ENCODE results near the gene TMC5. TPM values are rescaled to one million over a fixed set of nuclear protein-coding genes. Genes with fewer than 3 reads are reported as not detected.

Gene TMC5, protein sequence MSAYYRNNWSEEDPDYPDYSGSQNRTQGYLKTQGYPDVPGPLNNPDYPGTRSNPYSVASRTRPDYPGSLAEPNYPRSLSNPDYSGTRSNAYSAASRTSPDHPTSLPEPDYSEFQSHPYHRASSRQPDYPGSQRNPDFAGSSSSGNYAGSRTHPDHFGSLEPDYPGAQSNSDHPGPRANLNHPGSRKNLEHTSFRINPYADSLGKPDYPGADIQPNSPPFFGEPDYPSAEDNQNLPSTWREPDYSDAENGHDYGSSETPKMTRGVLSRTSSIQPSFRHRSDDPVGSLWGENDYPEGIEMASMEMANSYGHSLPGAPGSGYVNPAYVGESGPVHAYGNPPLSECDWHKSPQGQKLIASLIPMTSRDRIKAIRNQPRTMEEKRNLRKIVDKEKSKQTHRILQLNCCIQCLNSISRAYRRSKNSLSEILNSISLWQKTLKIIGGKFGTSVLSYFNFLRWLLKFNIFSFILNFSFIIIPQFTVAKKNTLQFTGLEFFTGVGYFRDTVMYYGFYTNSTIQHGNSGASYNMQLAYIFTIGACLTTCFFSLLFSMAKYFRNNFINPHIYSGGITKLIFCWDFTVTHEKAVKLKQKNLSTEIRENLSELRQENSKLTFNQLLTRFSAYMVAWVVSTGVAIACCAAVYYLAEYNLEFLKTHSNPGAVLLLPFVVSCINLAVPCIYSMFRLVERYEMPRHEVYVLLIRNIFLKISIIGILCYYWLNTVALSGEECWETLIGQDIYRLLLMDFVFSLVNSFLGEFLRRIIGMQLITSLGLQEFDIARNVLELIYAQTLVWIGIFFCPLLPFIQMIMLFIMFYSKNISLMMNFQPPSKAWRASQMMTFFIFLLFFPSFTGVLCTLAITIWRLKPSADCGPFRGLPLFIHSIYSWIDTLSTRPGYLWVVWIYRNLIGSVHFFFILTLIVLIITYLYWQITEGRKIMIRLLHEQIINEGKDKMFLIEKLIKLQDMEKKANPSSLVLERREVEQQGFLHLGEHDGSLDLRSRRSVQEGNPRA
- 5.8 to 7.1 TPM (median 6.0 TPM) in 5 replicates for total RNA-seq (2022; extraction: Qiagen RNA extraction)

DNA sequence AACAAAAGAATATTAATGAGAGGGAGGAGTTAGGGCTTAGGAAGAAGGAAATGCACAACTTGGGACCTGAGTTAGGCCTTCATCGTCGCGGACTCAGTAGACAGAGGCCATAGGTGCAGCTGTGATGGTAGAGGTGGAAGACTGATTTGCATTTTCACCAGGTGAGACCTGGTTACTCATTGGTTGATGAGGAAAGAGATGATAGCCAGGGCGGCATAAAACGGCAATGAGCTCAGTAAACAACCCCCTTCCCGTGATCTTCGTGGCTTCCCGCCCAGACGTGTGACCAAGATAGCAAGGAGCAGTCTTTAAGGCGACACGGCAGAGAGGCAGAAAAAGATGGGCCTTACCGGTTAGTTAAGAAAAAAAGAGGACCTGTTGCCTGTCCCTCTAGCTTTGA is at the start of gene TMC5:
TSS of gene TMC5 (plus strand) at position 244 of the 400 bp plus-strand sequence. CDS start 22,156 bp downstream, outside the sequence.

DNA sequence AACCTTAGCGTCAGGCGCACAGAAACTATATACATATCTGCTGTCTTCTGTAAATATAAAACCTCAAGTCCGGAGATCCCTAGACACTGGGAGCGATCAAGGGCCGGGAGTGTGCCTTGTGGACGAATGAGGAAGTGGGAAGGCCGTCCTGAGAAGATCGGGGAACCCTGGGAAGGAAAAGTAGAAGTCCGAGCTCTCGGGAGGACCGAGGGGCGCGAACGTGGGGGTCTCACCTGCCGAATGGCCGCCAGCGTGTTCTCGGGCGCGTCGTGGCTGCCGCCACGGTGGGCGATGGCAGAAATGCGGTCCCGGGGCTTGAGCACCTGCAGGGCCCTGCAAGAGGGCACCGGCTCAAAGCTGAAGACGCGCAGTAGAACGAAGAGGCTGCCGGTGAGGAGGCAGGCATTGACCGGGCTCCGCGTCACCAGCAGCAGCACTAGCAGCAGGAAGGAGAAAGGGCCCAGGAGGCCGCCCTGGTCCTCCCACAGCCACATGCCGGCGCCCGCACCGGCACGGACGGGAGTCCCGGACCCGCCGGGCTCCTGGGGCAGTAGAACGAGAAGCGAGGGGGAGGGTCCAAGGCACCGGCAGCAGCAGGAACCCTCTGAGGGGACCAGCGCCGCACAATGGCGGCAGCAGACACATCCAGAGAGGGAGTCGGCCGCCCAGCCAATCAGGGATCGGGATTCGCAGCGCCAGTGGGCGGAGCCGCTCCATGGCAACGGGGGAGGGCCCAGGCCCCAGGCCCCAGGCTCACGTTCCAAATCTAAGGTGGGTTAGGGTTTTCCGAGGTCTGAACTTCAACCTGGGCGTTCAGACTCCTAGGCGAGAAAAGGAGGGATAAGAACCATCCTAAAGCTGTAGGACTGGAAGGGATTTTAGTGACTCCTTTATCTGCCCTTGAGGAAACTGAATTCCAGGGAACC is 104.1 kb downstream of the TMC5 start, which contains the start of gene GDE1:
TSS of gene GDE1 (minus strand) at position 628 of the 926 bp plus-strand sequence. CDS start at position 494, 134 bp downstream.

DNA sequence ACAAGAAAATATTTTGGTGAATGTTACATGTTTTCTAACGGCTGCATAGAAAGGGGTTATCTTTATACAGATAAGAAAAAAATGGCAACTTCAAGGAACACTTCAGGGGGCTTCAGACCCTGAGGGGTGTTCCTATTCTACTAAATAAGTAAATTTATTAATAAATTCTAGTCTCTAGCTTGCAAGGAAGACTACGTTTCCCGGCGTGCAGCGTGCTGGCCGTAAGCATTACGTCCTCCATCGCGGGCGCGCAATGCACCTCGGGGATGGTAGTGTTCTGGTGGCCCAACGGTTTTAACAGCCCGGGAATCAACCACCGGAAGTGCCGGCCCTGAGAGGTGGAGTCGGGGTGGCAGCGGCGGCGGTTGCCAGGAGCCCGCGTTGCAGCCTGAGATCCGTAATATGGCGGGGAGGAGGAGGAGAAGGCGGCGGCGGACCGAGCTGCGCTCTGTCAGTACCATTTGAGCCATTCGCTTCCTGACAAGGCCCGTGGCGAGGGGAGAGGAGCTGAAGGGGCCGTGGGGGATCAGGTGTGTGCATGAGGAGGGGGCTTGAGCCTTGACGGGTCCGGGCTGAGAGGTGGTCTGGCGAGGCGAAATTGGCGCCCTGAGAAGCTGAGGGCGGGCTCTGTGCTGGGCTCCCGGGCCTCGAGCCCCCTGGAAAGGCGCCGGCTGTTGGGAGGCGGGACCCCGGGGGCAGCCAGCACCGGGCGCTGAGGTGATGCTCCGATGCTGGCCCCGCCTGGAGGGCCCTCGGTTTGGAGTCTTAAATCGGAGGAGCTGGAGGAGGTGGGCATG is 106.1 kb downstream of the TMC5 start, which contains the start of gene CCP110:
TSS of gene CCP110 (plus strand) at position 384 of the 797 bp plus-strand sequence. CDS start 3,940 bp downstream, outside the sequence.

Other genes starting within 250 kb of the TMC5 start
- gene SYT17, start 249.6 kb upstream of the TMC5 start, total RNA-seq (2022; extraction: Qiagen RNA extraction) = 10.8 to 13.7 TPM (median 12.2 TPM) in 5 replicates
- gene CLEC19A, start 132.2 kb upstream of the TMC5 start, total RNA-seq (2022; extraction: Qiagen RNA extraction) = 0.07 to 0.18 TPM (median 0.08 TPM) in 4 of 5 replicates, not detected in the other
- 79.9 to 93.5 TPM (median 83.2 TPM) in 5 replicates for gene GDE1, start 104.2 kb downstream of the TMC5 start, total RNA-seq (2022; extraction: Qiagen RNA extraction)
- 7.7 to 10.6 TPM (median 10.2 TPM) in 5 replicates for gene CCP110, start 106.1 kb downstream of the TMC5 start, total RNA-seq (2022; extraction: Qiagen RNA extraction)
- gene VPS35L, start 137.8 kb downstream of the TMC5 start, total RNA-seq (2022; extraction: Qiagen RNA extraction) = 27.9 to 34.8 TPM (median 31.3 TPM) in 5 replicates

Measured in A549 treated with CORT108297 at 1 μM for 4 hours (cell line).